ENCODE results near the gene CR1L. TPM values are rescaled to one million over a fixed set of nuclear protein-coding genes. Genes with fewer than 3 reads are reported as not detected.
A peak's percentile ranks its signal among the peaks of the same experiment; 100 is the strongest.

Gene CR1L
- total RNA-seq, 4 donors from 2014 or later, result 0.22 TPM; not detected in 3

DNA sequence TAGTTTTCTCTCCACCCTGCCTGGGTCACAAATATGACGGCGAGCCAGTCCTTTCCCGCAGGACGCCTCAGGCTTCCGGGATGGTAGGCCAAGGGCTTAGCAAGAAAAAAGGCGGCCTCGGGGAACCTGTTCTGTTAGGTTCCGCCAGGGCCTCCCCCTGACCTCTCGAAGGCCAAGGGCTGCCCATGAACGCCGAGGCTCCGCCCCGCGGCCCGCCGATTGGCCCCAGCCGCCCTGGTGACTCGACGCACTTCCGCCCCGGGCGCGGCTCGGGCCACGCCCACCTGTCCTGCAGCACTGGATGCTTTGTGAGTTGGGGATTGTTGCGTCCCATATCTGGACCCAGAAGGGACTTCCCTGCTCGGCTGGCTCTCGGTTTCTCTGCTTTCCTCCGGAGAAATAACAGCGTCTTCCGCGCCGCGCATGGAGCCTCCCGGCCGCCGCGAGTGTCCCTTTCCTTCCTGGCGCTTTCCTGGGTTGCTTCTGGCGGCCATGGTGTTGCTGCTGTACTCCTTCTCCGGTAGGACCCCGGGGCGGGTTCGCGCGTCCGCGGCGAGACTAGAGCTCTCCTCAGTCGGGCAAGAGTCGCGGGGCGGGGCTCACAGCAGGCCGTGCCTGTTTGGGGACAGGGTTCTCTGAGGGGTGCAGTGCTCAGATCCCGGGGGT, 107.0 kb downstream of the CR1L start, which contains the start of gene CD46:
Gene CD46 (plus strand): TSS at position 265 of the 666 bp plus-strand sequence. CDS start 159 bp downstream, at position 424.
- DNase-seq, result peak; percentile 98
- intact Hi-C loops (cut with DNase I), result no loop called here
- WGBS, 2 donors, result 0% methylated on average over 12 to 16 of the region's 55 CpGs
- Histone ChIP-seq H3K4me1 (peaks cover 40 to 56% of the 10 kb centered on the region in 2 donors), H3K36me3 (no peaks in the 10 kb centered on the region), H3K27me3 (no peaks in the 10 kb centered on the region), H3K9me3 (no peaks in the 10 kb centered on the region), H3K4me3 (replicated peaks in 1 of 3) (peak within 1 kb of the TSS; percentile 57 to 94 (median 67)), H3K27ac (peak within 1 kb of the TSS; percentile 75 to 91 (median 89))
- TF ChIP-seq, protein P1, sequence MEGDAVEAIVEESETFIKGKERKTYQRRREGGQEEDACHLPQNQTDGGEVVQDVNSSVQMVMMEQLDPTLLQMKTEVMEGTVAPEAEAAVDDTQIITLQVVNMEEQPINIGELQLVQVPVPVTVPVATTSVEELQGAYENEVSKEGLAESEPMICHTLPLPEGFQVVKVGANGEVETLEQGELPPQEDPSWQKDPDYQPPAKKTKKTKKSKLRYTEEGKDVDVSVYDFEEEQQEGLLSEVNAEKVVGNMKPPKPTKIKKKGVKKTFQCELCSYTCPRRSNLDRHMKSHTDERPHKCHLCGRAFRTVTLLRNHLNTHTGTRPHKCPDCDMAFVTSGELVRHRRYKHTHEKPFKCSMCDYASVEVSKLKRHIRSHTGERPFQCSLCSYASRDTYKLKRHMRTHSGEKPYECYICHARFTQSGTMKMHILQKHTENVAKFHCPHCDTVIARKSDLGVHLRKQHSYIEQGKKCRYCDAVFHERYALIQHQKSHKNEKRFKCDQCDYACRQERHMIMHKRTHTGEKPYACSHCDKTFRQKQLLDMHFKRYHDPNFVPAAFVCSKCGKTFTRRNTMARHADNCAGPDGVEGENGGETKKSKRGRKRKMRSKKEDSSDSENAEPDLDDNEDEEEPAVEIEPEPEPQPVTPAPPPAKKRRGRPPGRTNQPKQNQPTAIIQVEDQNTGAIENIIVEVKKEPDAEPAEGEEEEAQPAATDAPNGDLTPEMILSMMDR (IDR thresholded peaks at IDR 0.05), result peak in 1 of 6 experiments; percentile 18
- peak in 1 of 2 donors; percentile 93 for TF ChIP-seq POLR2A (IDR thresholded peaks at IDR 0.05)

DNA sequence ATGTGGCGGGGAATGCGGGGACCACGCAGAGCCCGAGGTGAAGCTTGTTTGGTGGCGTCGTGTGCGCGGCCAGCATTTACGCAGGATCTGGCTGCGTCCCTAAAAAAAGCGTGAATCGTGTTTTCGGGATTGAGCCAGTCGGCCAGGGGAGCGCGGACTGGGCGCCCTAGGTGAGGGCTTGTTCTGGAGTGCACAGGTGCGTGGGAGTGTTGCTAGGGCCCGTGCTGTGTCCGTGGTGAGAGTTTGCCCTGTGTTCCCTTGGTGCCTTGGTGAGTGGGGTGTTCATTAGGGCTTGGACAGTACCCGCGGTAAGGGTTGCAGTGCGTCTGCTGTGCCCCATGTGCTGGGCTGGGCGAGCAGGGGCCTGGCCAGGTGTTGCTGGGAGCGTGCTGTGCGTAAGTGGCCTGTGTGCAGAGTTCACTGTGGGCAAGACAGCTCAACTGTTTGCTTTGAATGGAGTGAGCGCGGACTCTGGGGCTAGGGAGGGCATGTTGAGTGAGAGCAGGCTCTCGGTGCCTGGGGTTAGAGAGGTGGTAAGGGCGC, 107.6 kb downstream of the CR1L start:
- peak overlapping the region; percentile 57 to 94 (median 67) for H3K4me3 ChIP-seq (replicated peaks in 1 of 3)
- intact Hi-C loops (cut with DNase I), result no loop called here
- no peaks in the 10 kb centered on the region for H3K27me3 ChIP-seq
- peak overlapping the region; percentile 75 to 91 (median 89) for H3K27ac ChIP-seq
- 1% methylated on average over 19 to 23 of the region's 30 CpGs for WGBS, 2 donors
- H3K4me1 ChIP-seq, result peaks cover 40 to 56% of the 10 kb centered on the region in 2 donors
- H3K9me3 ChIP-seq, result no peaks in the 10 kb centered on the region
- DNase-seq, result peak; percentile 63 to 70
- TF ChIP-seq, protein P1 (IDR thresholded peaks at IDR 0.05), result no peak
- no peak for TF ChIP-seq POLR2A (IDR thresholded peaks at IDR 0.05)
- peaks cover 2 to 5% of the 10 kb centered on the region in 2 donors for H3K36me3 ChIP-seq

- TF ChIP-seq POLR2A (IDR thresholded peaks at IDR 0.05), result no peak
- TF ChIP-seq, protein P1 (IDR thresholded peaks at IDR 0.05), result no peak
- WGBS, 2 donors, result 72 to 81% methylated on average over 7 of the region's 7 CpGs
- H3K4me1 ChIP-seq, result peaks cover 40 to 56% of the 10 kb centered on the region in 2 donors
These were observed 108.7 kb downstream of the CR1L start for GRCh38 chr1:207753611-207754010.

DNA sequence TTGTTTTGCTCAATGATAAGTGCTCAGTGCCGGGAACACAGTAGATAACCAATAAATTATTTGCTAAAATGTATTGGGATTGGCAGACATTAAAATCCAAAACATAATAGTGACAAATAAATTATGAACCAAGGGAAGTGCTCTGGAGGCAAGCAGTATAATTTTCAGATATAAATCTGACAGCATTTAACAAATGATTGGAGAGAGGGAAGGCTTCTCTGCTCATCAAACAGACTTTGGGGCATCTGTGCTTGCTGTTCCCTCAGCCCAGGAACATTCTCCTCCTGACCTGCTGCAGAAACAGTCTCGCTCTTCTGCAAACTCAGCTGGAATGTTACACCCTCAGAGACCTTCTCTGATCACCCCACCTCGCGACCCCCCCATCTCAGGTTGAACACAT, 109.1 kb downstream of the CR1L start:
- H3K9me3 ChIP-seq, result no peaks in the 10 kb centered on the region
- DNase-seq, result no peak
- H3K4me3 ChIP-seq (replicated peaks in 1 of 3), result no peak overlapping the region
- H3K27ac ChIP-seq, result no peak overlapping the region
- peaks cover 40 to 56% of the 10 kb centered on the region in 2 donors for H3K4me1 ChIP-seq
- 69 to 70% methylated on average over 4 of the region's 4 CpGs for WGBS, 2 donors
- H3K36me3 ChIP-seq, result peaks cover 2 to 9% of the 10 kb centered on the region in 2 donors
- intact Hi-C loops (cut with DNase I), result no loop called here
- H3K27me3 ChIP-seq, result no peaks in the 10 kb centered on the region
- TF ChIP-seq, protein P1 (IDR thresholded peaks at IDR 0.05), result no peak
- TF ChIP-seq POLR2A (IDR thresholded peaks at IDR 0.05), result no peak

More at GRCh38 chr1:207753611-207754010, 108.7 kb downstream of the CR1L start:
- intact Hi-C loops (cut with DNase I), result no loop called here
- peaks cover 2 to 9% of the 10 kb centered on the region in 2 donors for H3K36me3 ChIP-seq
- H3K27ac ChIP-seq, result no peak overlapping the region
- no peaks in the 10 kb centered on the region for H3K9me3 ChIP-seq
- no peaks in the 10 kb centered on the region for H3K27me3 ChIP-seq
- H3K4me3 ChIP-seq (replicated peaks in 1 of 3), result no peak overlapping the region
- DNase-seq, result no peak
